Occipital lobe (tissue), 1 donor: ENCODE measurements around the gene PLXNA1. TPM values are rescaled to one million over a fixed set of nuclear protein-coding genes. Genes with fewer than 3 reads are reported as not detected.

Source experiments
- total RNA-seq: library from RNA; depleted of rRNA; stranded (reverse); fragments of >200 nt; gene quantifications from one replicate; pipeline ENCODE4 v1.2.3, GENCODE V29; 2014

Gene PLXNA1
- total RNA-seq, 1 donor from 2014 or later: 47.7 TPM

Other genes starting within 250 kb of the PLXNA1 start
- gene PRR23E, start 210.0 kb downstream of the PLXNA1 start, total RNA-seq: not detected